Psoas muscle (tissue), 8 donors: ENCODE results near the gene RNF130. TPM values are rescaled to one million over a fixed set of nuclear protein-coding genes. Genes with fewer than 3 reads are reported as not detected.

Experiments
- ATAC-seq, 4 donors: fragments of 200-7000 bp; cut with Tn5 transposase; one replicate each; pipeline ENCODE4 v1.9.1; 2020; ENCODE audit warnings: moderate library complexity in 3 of 4, mild to moderate bottlenecking in 2 of 4
- DNase-seq, 2 donors: peaks; one replicate each; pipeline ENCODE4 v3.0.0-alpha.2; 2020
- H3K27ac ChIP-seq: fragments of 200-600 bp; one replicate; pipeline ENCODE4 v1.8.0; 2022
- H3K27me3 ChIP-seq, 3 donors: fragments of 200-600 bp in 1 of 3; one replicate each; pipeline versions ENCODE4 v1.6.1 to v1.8.0; 2013 to 2022; ENCODE audit warnings: low read length in 2 of 3, mild to moderate bottlenecking in 2 of 3, moderate library complexity in 1 of 3; ENCODE audit not compliant: insufficient read depth in 3 of 3
- H3K36me3 ChIP-seq, 2 donors: fragments of 200-600 bp in 1 of 2; one replicate each; pipeline versions ENCODE4 v1.6.1 to v1.8.0; 2013 to 2022; ENCODE audit warnings: low read depth in 1 of 2, mild to moderate bottlenecking in 1 of 2, moderate library complexity in 1 of 2; ENCODE audit not compliant: insufficient read depth in 1 of 2
- H3K4me1 ChIP-seq: fragments of 200-600 bp; one replicate; pipeline ENCODE4 v1.8.0; 2022
- H3K4me3 ChIP-seq: fragments of 200-600 bp; one replicate; pipeline ENCODE4 v1.8.0; 2022; ENCODE audit warnings: mild to moderate bottlenecking
- H3K9me3 ChIP-seq: fragments of 200-600 bp; one replicate; pipeline ENCODE4 v1.8.0; 2022
- CTCF ChIP-seq: fragments of 200-600 bp; IDR thresholded peaks from one replicate; pipeline ENCODE4 v1.8.0; 2022; ENCODE audit warnings: antibody characterized with exemption
- WGBS, 3 donors: extraction: QIAGEN DNeasy Blood & Tissue Kit; methylation state at CpG; one replicate each; pipeline versions ENCODE4 v1.1.6 to v1.1.7; 2013; 5-methylcytosine and 5-hydroxymethylcytosine counted together
- intact Hi-C, 2 donors: fragments of 100-400 bp; cut with DNase I; formaldehyde crosslinking; loops; one replicate each; pipeline versions ENCODE4 v1.11.0 to v1.14.2; 2022
- polyA plus RNA-seq, 3 donors: library from polyadenylated mRNA; stranded (reverse); fragments of 200-250 nt; gene quantifications; one replicate each; pipeline ENCODE4 v1.2.3, GENCODE V29; 2013
- total RNA-seq, 4 donors: library from RNA; stranded (reverse); fragmentation: NEBNext Ultra II Directional in 2 of 4; extraction: Animal tissue kit (Norgen Biotek cat#: 25700) in 2 of 4; gene quantifications; one replicate each; pipeline versions ENCODE4 v1.2.1 to v1.2.4, GENCODE V29; 2021 to 2023
- donor health status: healthy with polysubstance abuse.
- donor health status: DM: no; HTN: no; CAD: no; lungs with moderate emphysema.
- donor health status: Bipolar disorder and iron deficiency.
- donor health status: healthy.
- donor health status: DM: yes; HTN: yes; CAD: no.
- donor health status: DM: no; HTN: no; CAD: no.
- donor health status: DM: no; HTN: no; CAD: no.
- donor health status: DM: yes; HTN: yes; CAD: no.

Gene RNF130
- total and polyA plus RNA-seq, 7 donors, result 34.1 to 45.3 (median 37.2) TPM

GRCh38 chr5:180115326-180116076 is 43.9 kb upstream of the RNF130 start:
- no peaks in the 10 kb centered on the region for H3K4me1 ChIP-seq
- H3K36me3 ChIP-seq, result no peaks in the 10 kb centered on the region
- intact Hi-C loops, result no loop called here
- ATAC-seq, result no peak
- WGBS, 3 donors, result 79 to 82% (median 82%) methylated on average over 14 of the region's 14 CpGs
- no peak overlapping the region for H3K4me3 ChIP-seq
- DNase-seq, result no peak
- TF ChIP-seq CTCF, result no peak
- no peak overlapping the region for H3K27ac ChIP-seq
- H3K9me3 ChIP-seq, result no peaks in the 10 kb centered on the region
- peaks cover 0 to 5% (median 3%) of the 10 kb centered on the region in 3 donors for H3K27me3 ChIP-seq

GRCh38 chr5:180114304-180115003 is 42.9 kb upstream of the RNF130 start:
- no peaks in the 10 kb centered on the region for H3K36me3 ChIP-seq
- no peak overlapping the region for H3K27ac ChIP-seq
- ATAC-seq (no peak), DNase-seq (peak in 1 of 2 donors; percentile 30)
- TF ChIP-seq CTCF, result no peak
- intact Hi-C loops, result no loop called here
- H3K27me3 ChIP-seq, result peaks cover 0 to 5% (median 0%) of the 10 kb centered on the region in 3 donors
- H3K4me3 ChIP-seq, result no peak overlapping the region
- H3K4me1 ChIP-seq, result no peaks in the 10 kb centered on the region
- H3K9me3 ChIP-seq, result no peaks in the 10 kb centered on the region
- 81 to 89% (median 85%) methylated on average over 23 of the region's 23 CpGs for WGBS, 3 donors

- no peak overlapping the region for H3K4me3 ChIP-seq
- intact Hi-C loops, result no loop called here
- peak in 1 of 2 donors; percentile 47 for DNase-seq
- TF ChIP-seq CTCF, result no peak
- no peak for ATAC-seq
- peaks cover 0 to 2% (median 0%) of the 10 kb centered on the region in 3 donors for H3K27me3 ChIP-seq
- no peaks in the 10 kb centered on the region for H3K4me1 ChIP-seq
- no peaks in the 10 kb centered on the region for H3K9me3 ChIP-seq
- H3K27ac ChIP-seq, result no peak overlapping the region
- 88 to 97% (median 92%) methylated on average over 19 to 23 of the region's 23 CpGs for WGBS, 3 donors
- no peaks in the 10 kb centered on the region for H3K36me3 ChIP-seq
Observed at GRCh38 chr5:180113660-180114303, 42.2 kb upstream of the RNF130 start.

- H3K27me3 ChIP-seq, result no peaks in the 10 kb centered on the region
- WGBS, 3 donors, result 79 to 86% (median 80%) methylated on average over 15 of the region's 15 CpGs
- TF ChIP-seq CTCF, result no peak
- ATAC-seq, result no peak
- intact Hi-C loops, result no loop called here
- H3K36me3 ChIP-seq, result no peaks in the 10 kb centered on the region
- no peak overlapping the region for H3K4me3 ChIP-seq
- H3K27ac ChIP-seq, result no peak overlapping the region
- peaks cover 6% of the 10 kb centered on the region for H3K9me3 ChIP-seq
- no peaks in the 10 kb centered on the region for H3K4me1 ChIP-seq
- DNase-seq, result no peak
Observed at GRCh38 chr5:180112181-180112861, 40.8 kb upstream of the RNF130 start.
